HG03378 (cell line): ENCODE results near the gene GCLC.
"Not testable (repeated sequence)": the region's sequence is repeated elsewhere in the genome, so short reads cannot be mapped to it uniquely, and the experiment has no call there.

Experiments used
- ATAC-seq: cut with Tn5 transposase; IDR thresholded peaks from one replicate; pipeline ENCODE4 v1.9.1; 2021; ENCODE audit warnings: mild to moderate bottlenecking, moderate library complexity; ENCODE audit not compliant: unreplicated experiment

The GCLC gene

DNA sequence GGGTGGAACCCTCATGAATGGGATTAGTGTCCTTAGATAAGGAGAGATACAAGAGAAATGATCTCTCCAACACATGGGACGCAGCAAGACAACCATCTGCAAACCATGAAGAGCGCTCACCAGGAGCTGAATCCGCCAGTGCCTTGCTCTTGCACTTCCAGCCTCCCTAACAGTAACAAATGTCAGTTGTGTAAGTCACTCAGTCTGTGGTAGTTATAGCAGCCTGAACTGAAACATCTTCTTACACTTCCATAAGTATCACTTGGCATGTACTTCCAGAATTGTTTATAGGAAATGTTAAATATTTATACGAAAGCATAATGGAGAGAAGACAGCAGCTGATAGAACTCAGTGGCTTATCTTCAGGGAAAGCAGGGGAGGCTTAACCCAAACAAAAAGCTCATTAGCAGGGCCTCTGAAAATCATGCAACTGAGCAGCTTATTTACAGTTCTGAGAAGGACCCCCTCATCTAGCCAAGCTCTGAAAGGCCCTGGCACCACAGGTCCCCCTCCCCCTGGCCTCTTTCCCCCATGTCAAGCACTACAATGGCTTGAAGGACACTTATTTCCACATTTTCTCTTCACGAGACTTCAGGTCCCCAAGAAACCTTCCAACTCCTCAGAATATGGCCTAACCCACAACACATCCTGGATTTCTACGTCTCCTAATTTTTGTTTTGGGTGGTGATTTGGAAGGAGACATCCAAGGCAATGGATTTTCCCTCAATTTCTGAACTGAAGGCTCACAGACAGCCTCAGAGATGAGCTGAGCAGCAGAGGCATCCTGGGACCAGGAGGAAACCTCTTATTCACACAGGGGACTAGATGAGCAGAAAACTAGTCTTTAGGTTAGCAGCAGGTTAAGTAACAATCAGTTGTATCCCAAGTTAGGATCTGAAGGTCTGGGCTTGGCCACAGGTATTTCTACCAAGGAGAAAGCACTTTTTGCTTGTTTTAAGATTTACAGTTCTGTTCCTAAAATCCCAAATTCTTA lies 49.1 kb downstream of the GCLC start:
- no peak for ATAC-seq

DNA sequence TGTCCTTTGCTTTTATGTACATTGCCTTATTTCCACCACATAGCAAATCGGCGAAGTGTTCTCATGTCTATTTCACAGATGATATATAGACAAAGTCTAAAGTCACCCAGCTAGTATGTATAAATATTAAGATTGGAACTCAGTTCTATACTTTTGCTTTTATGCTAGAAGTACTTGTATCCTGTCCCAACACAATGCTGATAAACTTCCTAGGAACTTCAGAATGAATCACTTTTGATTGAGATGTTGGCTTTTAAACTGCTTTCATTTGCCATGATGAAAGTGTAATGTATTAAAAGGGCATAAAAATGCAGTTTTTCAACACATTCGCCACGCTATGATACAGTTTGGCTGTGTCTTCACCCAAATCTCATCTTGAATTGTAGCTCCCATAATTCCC lies 50.8 kb downstream of the GCLC start:
- no peak for ATAC-seq

DNA sequence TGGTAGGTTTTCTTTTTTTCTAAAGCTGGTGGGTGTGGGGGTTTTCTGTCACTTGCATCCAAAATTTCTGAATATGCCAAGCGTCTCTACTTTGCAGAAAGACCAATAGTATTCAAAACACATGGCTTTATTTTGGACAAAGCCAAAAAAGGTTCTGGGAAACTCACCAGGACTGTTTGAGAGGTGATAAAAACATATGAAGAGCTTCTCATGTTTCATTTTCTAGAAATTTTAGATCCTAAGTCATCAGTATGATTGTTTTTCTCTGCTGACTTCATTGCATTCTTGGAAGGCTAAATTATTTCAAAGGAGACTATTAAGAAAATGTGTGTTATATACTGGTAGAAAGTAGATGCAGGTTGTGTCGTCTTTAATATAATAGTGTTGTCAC lies 51.3 kb downstream of the GCLC start:
- ATAC-seq = no peak

DNA sequence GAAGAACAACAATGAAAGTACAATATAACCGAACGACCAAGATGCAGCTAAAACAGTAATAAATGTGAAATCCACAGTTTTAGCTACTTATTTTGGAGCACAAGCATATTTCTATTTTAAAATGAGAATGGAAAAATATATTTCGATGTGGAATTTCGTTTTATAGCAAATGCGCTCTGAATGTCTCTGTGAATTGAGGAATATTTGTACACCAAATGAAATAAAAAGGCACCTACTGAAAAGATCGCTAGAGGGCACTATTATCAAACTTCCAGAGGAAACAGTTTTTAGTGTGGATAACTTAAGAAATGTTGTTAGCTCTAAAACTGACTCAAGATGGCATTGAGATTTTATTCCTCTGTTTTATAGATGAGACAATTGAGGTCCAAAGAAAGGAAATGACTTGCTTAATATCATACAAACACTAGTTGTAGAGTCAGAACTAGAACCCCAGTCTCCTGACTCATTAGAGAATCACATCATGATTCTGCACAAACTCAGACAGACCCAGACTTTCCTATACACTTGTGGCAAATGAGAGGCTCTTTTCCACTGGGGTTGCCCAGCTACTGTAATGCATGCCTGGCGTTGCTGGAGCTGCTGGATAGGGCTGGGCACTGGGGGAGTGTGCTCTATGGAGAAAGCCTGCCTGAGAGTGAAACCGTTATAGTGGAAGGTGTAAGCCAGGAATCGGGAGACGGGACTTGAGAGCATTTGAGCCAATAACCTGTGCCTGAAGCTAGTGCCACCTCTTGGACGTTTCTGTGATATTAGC lies 51.9 kb downstream of the GCLC start:
- ATAC-seq = peak; percentile 55

DNA sequence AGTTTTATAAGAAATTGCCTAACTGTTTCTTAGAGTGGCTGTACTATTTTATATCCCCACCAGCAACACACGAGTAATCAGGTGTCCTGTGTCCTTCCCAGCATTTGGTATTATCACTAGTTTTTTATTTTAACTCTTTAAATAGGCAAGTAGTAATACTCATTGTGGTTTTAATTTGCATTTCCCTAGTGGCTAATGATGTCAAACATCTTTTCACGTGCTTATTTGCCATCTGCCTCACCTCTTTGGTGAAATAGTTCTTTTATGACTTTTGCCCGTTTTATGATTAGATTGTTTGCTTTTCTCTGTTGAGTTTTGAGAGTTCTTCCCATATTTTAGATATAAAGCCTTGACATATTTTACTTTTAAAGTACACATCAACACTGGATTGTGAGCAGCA lies 57.8 kb downstream of the GCLC start:
- ATAC-seq = no peak

DNA sequence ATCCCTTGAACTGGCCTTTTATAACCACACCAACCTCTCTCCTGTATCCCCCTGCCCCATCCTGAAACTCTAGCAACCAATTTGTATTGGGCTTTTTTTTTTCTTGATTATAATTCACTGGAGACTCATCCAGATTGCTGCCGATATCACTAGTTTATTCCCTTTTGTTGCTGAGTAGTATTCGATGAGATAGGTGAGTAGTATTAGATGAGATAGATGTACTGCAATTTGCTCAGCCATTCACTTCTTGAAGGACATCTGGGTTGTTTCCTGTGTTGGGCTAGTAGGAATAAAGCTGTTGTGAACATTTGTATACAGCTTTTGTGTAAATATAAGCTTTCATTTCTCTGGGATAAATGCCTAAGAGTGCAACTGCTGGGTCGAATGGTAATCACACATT lies 58.2 kb downstream of the GCLC start:
- no peak for ATAC-seq

DNA sequence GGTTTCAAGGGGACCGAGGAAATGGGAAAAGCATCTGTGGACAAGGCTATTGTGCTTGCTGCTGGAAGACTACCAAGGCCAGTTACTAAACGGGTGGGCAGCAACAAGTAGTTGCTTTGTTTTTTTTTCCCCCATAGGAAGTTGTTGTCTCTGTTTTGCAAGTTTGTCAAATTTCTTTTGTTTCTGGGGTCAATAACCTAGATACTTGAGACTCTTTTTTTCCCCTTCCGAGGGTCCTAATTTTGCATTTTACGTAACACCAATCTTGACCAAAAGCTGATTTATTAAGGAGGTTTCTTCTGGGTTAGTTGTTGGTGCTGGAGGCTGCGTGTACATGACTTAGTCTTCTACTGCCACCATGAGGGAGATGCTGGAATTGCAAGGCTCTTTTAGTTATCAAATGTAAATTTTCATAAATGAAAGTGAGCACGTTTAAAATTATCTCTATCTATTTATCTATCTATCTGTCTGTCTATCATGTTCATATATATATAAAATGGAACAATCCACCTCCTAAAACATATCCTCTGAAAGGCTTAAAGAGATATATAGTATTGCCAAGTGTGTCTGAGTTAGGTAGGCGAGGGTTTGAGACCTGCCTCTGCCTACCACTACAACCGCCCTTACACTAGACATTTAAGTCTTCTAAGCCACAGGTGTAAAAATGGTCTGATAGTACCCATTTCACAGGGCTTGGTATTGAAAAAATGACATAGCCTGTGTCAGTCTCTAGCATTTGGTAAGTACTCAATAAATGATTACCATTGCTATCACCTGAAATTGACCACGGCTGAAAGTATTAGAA lies 60.2 kb downstream of the GCLC start:
- ATAC-seq = no peak

DNA sequence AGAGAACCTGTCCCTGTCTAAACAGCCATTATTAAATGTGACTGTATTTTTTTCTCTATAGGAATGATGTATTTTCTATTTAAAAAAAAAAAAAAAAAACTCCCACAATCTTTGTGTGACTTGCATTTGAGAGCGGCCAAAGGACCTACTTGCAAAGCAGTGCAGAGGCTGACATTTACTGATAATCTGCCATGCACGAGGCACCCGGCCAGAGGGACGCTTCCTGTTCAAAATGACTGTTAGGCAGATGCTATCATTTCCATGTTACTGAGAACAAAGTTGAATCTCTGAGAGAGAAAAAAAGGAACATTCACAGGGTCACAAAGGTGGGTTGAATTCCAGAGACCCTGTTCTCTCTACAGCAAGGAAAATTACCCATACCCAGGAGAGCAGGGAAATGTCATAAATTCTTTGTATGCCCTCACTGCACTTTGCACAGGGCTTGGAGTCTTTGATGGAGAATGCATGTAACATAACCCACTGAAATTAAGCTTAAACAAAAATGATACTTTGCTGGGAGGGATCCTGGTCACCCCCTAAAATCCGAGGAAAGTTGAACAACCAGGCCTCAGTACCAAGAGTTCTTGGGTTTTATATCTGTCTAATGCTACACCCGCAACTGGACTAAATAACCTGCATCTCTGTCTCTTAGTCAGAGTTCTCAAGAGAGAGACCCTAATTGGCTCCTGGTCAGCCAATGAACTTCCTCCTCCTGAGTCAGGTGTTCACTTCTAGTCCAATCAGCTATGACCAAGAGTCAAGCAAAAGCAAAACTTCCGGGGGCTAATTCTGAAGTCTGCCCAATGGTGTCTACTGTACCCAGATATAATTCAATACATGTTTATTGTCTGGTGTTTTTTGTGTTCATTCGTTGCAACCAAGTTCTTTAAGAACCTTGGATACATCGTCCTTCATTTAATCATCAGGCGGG lies 61.2 kb downstream of the GCLC start:
- no peak for ATAC-seq

DNA sequence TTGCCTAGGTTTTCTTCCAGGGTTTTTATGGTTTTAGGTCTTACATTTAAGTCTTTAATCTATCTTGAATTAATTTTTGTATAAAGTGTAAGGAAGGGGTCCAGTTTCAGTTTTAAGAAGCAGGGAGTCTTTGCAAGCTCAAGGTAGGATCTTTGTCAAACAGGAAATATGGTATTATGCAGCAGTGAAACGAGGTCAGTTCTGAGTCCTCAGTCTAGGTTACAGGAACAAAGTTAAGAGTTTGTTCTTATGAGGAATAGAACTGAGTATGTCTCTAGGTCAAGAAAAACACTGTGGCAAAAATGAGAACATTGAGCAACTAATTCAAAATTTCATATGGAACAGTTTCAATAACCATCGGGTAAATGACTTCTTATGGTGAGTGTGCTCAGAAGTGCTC lies 63.6 kb downstream of the GCLC start:
- no peak for ATAC-seq

DNA sequence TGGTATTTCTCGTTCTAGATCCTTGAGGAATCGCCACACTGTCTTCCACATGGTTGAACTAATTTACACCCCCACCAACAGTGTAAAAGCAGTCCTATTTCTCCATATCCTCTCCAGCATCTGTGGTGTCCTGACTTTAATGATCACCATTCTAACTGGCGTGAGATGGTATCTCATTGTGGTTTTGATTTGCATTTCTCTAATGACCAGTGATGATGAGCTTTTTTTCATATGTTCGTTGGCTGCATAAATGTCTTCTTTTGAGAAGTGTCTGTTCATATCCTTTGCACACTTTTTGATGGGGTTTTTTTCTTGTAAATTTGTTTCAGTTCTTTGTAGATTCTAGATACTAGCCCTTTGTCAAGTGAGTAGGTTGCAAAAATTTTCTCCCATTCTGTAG lies 64.1 kb downstream of the GCLC start:
- ATAC-seq = not testable (repeated sequence)

DNA sequence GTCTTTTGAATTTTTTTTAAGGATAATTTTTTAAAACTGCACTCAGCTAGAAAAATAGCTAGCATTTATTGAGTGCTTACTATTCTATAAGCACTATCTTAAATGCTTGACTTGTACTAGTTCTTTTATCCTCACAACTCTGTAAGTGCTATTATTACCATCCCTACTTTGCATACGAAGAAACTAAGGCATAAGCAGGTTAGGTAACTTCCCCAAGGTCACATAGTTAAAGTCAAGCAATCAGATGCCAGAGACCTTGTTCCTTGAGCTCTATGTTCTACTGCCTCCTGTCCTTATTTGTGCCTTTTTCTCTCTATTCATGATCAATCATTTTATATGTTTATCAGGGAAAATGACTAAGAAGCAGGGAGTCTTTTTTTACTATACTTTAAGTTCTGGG lies 65.0 kb downstream of the GCLC start:
- no peak for ATAC-seq

DNA sequence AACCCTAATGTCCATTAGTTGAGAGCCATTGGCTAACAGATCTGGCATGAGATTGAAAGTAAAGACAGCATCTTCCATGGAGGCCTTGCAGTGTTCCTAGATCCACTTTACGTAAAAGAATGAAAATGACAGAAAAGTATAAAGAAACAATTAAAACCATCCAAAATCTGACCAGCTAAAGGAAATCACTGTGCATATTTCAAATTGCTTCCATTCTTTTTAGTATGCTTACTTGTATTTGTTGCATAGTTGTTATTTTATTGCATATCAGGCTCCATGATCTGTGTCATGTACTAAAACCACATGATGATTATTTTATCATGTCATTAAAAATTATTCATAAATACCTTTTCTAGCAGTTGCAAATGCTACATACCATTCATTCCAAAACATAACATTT lies 67.9 kb downstream of the GCLC start:
- ATAC-seq = no peak

DNA sequence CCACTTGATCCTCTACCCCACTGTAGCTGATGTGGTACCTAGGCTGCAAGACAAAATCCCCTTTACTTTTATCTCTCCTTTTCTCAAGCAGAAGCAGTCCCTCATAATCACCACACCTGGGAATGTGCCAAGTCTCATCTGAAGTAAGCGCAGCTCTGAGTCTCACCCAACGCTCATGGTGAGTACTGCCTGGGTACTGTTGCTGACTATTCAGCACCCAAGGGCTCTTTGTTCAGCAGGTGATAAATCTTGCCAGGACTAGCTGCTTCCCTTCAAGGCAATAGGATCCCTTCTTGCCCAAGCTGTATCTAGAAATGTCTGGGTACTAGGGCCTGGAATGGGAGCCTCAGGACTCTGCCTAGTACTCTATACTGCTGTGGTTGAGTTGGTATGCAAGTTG lies 70.9 kb downstream of the GCLC start:
- no peak for ATAC-seq

DNA sequence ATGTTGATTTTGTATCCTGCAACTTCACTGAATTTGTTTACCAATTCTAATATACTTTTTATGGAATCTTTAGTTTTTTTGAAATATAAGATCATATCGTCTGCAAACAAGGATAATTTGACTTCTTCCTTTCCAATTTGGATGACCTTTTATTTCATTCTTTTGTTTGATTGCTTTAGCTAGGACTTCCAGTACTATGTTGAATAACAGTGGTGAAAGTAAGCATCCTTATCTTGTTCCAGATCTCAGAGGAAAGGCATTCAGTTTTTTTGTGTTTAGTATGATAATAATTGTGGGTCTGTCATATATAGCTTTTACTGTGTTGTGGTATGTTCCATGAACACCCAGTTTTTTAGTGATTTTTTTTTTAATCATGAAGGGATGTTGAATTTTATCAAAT lies 75.7 kb downstream of the GCLC start:
- ATAC-seq = no peak

DNA sequence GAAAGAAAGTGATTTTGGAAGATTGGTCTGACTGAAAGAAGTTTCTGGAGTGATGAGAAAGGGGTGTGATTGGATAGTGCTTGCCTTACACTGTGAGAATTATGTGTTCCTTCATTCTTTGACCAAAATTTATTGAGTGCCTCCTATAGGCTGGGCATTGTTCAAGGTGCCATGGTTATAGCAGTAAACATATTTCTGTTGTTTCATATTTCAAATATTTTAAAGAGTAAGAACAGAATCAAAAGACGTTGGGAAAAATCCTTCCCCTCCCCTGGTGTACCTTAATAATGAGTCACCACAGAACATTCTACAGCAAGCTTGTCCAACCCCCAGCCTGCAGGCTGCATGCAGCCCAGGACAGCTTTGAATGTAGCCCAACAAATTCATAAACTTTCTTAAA lies 78.6 kb downstream of the GCLC start:
- ATAC-seq = no peak

DNA sequence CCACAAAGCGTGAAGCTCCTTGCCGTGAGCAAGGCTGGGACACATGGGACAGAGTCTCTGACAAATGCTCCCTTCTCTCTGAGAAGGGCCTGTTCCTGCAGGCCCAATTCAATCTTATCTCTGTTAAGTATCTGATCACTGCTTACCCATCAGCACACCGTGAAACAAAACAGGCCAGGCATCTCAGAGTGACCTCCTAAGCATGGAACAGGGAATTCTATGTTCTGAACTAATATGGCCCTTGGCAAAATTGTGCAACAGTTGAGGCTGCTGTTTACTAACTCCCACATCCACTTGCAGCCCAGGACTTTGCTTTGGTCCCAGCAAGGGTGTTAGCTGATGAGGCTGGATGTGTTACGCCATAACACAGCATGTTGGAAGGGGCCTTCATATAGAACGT lies 79.2 kb downstream of the GCLC start:
- no peak for ATAC-seq

DNA sequence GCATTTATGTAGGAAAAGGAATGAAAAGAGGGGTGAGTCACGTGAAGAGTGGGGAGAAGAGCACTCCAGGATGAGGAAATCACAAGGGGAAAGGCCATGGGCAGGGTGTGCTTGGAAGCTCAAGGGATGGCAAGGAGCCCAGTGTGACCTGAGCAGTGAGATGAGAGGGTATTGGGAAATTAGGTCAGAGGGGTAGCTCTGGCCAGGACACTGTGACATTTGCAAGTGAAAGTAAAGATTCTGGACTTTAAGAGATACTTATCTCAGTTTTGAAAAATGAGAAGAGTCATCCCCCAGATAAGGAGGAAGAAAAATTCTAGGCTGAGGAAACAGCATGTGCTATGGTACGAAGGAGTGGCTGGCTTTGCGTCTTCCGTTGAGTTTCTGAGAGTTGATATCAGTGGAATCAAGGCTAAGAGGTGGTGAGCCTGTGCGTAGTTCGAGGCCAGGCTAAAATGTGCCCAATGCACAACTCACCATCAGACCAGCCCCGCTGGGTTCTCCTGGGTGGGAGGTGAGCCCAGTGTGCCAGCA lies 79.9 kb downstream of the GCLC start:
- ATAC-seq = no peak

DNA sequence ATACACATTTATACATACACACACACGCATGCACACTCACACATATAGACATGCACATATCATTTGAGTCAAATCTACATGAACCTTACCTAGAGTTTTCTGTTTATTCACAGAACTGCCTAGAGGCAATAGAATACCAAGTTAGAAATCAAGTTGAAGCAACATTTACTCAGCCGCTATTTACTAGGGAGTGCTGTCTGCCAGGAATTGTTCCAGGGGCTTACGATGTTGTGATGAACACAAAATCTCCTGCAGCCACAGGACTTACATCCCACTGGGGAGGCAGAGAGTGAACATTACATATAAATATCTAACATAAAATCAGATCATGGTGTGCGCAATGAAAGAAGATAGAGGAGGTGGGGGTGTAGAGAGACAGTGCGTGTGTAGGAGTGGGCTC lies 80.4 kb downstream of the GCLC start:
- ATAC-seq = no peak

DNA sequence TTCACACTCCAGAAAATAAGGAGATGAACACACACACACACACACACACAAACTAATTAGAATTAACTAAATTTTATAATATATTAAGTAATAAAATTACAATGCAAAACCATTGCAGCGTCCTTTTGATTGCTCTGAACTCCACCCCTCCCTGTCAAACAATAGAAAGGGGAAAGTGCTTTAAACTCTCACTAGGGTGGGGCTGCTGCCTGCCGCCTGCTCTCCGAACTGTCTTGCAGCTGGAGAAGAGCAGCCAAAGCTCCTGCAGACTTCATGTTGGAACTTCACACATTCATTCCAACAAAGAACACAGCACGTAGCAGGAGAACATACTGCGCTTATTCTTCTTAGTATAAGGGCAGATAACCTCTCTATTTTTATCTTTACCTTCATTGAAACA lies 83.2 kb downstream of the GCLC start:
- peak; percentile 17 for ATAC-seq
